GM23248 (cell line): Measurements from ENCODE around the gene DPH1.

Source experiments
- EZH2 ChIP-seq: fragments of 200-600 bp; sonication (generic); IDR thresholded peaks from 2 replicates; pipeline ENCODE4 v1.6.1; 2018; ENCODE audit warnings: antibody characterized with exemption, mild to moderate bottlenecking; ENCODE audit not compliant: insufficient read depth, poor library complexity, severe bottlenecking
- EZH2phosphoT487 ChIP-seq: fragments of 200-600 bp; sonication (generic); IDR thresholded peaks from 2 replicates; pipeline ENCODE4 v1.6.1; 2018; ENCODE audit warnings: antibody characterized with exemption, moderate library complexity, mild to moderate bottlenecking, low read depth; ENCODE audit not compliant: insufficient read depth

DNA sequence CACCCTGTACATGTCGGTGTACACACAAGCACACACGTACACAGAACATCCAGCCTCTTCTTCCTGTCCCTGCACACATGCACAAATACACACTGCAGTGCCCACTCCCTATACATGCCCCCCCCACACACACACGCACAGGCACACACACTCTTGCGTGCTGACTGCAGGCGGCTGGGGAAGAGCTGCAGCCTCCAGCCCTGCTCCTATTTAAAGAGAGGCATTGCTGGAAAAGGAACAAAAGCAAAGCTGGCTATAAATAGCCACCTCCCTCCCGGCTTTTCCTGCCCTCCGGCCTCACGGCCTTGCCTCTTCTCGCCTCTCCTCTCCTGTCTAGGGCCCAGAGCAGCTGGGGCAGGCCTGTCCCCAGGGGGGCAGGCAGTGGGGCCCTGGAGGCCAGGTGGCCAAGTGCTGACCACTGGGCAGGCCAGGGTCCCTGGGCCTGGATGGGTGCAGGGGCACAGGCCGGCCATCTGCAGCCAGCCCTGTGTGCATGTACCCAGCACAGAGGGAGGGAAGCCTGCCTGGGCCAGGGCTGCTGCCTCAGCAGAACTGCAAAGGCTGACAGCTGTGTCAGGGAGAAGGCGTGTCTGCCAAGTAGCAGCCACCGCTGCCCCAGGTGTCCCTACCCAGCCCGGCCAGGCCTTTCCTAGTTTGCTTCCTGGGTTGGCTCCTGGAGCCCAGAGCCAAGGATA is 30.2 kb upstream of the DPH1 start:
- TF ChIP-seq EZH2phosphoT487 (no peak), EZH2 (no peak)
